Stomach (tissue), 4 donors: ENCODE measurements around the gene CD38.

Source experiments
- CTCF ChIP-seq, 7 experiments: fragments of 450-650 bp in 4 of 7; fragments of 200-600 bp in 3 of 7; sonication (generic) in 3 of 7; IDR thresholded peaks; one replicate each; pipeline ENCODE4 v1.5.1; 2016 to 2019; ENCODE audit warnings: antibody characterized with exemption in 7 of 7, control low read depth in 2 of 7, mild to moderate bottlenecking in 1 of 7
- EP300 ChIP-seq: sonication (generic); formaldehyde crosslinking; IDR thresholded peaks from one replicate; pipeline ENCODE4 v1.6.1; 2017; ENCODE audit warnings: antibody characterized with exemption
- POLR2A ChIP-seq, 4 donors: fragments of 450-650 bp; IDR thresholded peaks; one replicate each; pipeline ENCODE4 v1.6.1; 2016; ENCODE audit warnings: antibody characterized with exemption in 4 of 4, control low read depth in 2 of 4, mild to moderate bottlenecking in 1 of 4, moderate library complexity in 1 of 4

GRCh38 chr4:15776871-15777648, 1.1 kb upstream of the CD38 start:
- TF ChIP-seq CTCF (IDR thresholded peaks at IDR 0.05) (no peak), POLR2A (IDR thresholded peaks at IDR 0.05) (no peak), EP300 (no peak)
